ENCODE measurements around the gene DHTKD1. TPM values are rescaled to one million over a fixed set of nuclear protein-coding genes. Genes with fewer than 3 reads are reported as not detected.

Gene DHTKD1
- 100 to 1,000 TPM in 3 of 6 experiments, 10 to 100 TPM in 3; 65.8 to 166 (median 100) TPM for total RNA-seq
- long read RNA-seq, full-length matches to known transcripts: 9 of 23 reads
- long read RNA-seq, partial matches to known transcripts: 8 of 23 reads
- long read RNA-seq, other reads (novel, unspliced or antisense): 6 of 23 reads

GRCh38 chr10:12068449-12069269, at the start of gene DHTKD1:
Gene DHTKD1 (plus strand): TSS chr10:12068954. CDS start chr10:12069034, 80 bp downstream.
- Histone ChIP-seq H3K36me3 (no peaks in the 10 kb centered on the region), H3K27ac (peak within 1 kb of the TSS; percentile 47 to 99 (median 89)), H3K4me3 (peak within 1 kb of the TSS; percentile 67 to 99 (median 76)), H3K4me1 (peaks cover 0 to 16% (median 5%) of the 10 kb centered on the region in 4 donors), H3K9me3 (no peaks in the 10 kb centered on the region), H3K27me3 (no peaks in the 10 kb centered on the region)
- 7% methylated on average over 6 of the region's 66 CpGs for WGBS (ENCODE audit: insufficient coverage, low coverage, low lambda C conversion rate, missing lambda C conversion rate)
- peak; percentile 32 to 60 (median 40) for TF ChIP-seq CTCF (IDR thresholded peaks at IDR 0.05)
- TF ChIP-seq POLR2A (IDR thresholded peaks at IDR 0.05): peak; percentile 89
- ATAC-seq (peak; percentile 89 to 98 (median 92)), DNase-seq (peak; percentile 99 to 100 (median 99))
- intact Hi-C loops (cut with DNase I): no loop called here

DNA sequence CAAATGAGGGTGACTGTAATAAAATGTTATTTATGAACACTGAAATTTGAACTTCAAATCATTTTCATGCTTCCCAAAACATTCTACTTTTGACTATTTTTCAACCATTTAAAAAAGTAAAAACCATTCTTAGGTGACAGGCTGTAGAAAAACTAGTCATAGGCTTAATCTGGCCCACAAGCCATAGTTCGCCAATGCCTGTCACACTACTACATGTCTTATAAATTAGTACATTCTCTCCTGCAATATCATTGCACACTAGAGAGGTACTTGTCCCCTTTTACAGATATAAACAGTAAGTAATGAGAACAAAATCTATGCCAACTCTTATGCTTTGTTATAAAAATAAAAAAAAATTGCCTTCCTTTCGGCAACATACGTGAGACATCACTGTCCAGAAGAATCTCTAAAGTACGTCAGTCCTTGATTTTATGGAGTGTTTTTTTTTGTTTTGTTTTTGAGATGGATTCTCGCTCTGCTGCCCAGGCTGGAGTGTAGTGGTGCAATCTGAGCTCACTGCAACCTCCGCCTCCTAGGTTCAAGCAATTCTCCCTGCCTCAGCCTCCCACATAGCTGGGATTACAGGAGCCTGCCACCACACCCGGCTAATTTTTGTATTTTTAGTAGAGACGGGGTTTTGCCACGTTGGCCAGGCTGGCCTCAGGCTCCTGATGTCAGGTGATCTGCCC, 49.3 kb upstream of the DHTKD1 start:
- no peak overlapping the region for H3K27ac ChIP-seq
- H3K9me3 ChIP-seq: no peaks in the 10 kb centered on the region
- H3K36me3 ChIP-seq: no peaks in the 10 kb centered on the region
- H3K4me3 ChIP-seq: no peak overlapping the region
- no peak for ATAC-seq
- no peak for DNase-seq
- intact Hi-C loops (cut with DNase I): no loop called here
- H3K4me1 ChIP-seq: peaks cover 0 to 24% (median 8%) of the 10 kb centered on the region in 4 donors
- 82% methylated on average over 7 of the region's 9 CpGs for WGBS (ENCODE audit: insufficient coverage, low coverage, low lambda C conversion rate, missing lambda C conversion rate)
- H3K27me3 ChIP-seq: no peaks in the 10 kb centered on the region
- TF ChIP-seq POLR2A (IDR thresholded peaks at IDR 0.05) (no peak), CTCF (IDR thresholded peaks at IDR 0.05) (no peak)

DNA sequence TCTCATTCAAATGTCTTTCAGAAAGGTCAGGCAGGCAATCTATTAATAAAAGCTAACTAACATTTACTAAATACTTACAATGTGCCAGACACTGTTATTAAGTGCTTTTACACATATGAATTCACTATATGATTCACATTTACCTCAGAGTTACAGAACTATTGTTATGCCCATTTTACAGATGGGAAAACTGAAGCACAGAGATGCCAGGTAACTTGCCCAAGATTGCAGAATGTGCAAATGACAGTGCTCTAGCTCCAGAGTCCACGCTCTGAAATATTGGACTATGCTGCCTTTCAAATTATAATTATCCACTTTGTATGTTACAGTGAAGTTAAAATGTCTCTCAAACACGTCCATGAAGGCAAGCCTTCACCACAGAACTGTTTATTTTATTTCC, 48.2 kb upstream of the DHTKD1 start:
- intact Hi-C loops (cut with DNase I): no loop called here
- peaks cover 0 to 24% (median 8%) of the 10 kb centered on the region in 4 donors for H3K4me1 ChIP-seq
- no peak for DNase-seq
- ATAC-seq: no peak
- H3K27ac ChIP-seq: peak overlapping the region in 1 of 3 donors; percentile 63
- H3K36me3 ChIP-seq: no peaks in the 10 kb centered on the region
- 70% methylated on average over 2 of the region's 2 CpGs for WGBS (ENCODE audit: insufficient coverage, low coverage, low lambda C conversion rate, missing lambda C conversion rate)
- H3K27me3 ChIP-seq: no peaks in the 10 kb centered on the region
- H3K4me3 ChIP-seq: no peak overlapping the region
- no peaks in the 10 kb centered on the region for H3K9me3 ChIP-seq
- no peak for TF ChIP-seq POLR2A (IDR thresholded peaks at IDR 0.05)
- no peak for TF ChIP-seq CTCF (IDR thresholded peaks at IDR 0.05)

- Histone ChIP-seq H3K27ac (peak overlapping the region in 2 of 3 donors; percentile 63 to 78), H3K9me3 (no peaks in the 10 kb centered on the region), H3K4me1 (peaks cover 0 to 24% (median 8%) of the 10 kb centered on the region in 4 donors), H3K4me3 (peak overlapping the region in 2 of 3 donors; percentile 25 to 28), H3K36me3 (no peaks in the 10 kb centered on the region), H3K27me3 (no peaks in the 10 kb centered on the region)
- no peak for DNase-seq
- intact Hi-C loops (cut with DNase I): no loop called here
- TF ChIP-seq POLR2A (IDR thresholded peaks at IDR 0.05) (no peak), CTCF (IDR thresholded peaks at IDR 0.05) (no peak)
- WGBS (ENCODE audit: insufficient coverage, low coverage, low lambda C conversion rate, missing lambda C conversion rate): 7% methylated on average over 1 of the region's 1 CpG
- peak in 3 of 4 donors; percentile 27 to 58 (median 27) for ATAC-seq
Observed at GRCh38 chr10:12022580-12023257, 46.0 kb upstream of the DHTKD1 start.
